Activated CD4-positive, CD25-positive, alpha-beta regulatory T cell treated with anti-CD3 and anti-CD28 coated beads, Interleukin-2, amount 50 U/mL, for 16 hours (primary cell): Measurements from ENCODE around the gene SND1.
"Not testable (repeated sequence)": the region's sequence is repeated elsewhere in the genome, so short reads cannot be mapped to it uniquely, and the experiment has no call there.

Source experiments
- DNase-seq: peaks from one replicate; pipeline ENCODE4 v3.0.0-alpha.2; 2020; ENCODE audit warnings: low read depth, low spot score

Gene SND1

DNA sequence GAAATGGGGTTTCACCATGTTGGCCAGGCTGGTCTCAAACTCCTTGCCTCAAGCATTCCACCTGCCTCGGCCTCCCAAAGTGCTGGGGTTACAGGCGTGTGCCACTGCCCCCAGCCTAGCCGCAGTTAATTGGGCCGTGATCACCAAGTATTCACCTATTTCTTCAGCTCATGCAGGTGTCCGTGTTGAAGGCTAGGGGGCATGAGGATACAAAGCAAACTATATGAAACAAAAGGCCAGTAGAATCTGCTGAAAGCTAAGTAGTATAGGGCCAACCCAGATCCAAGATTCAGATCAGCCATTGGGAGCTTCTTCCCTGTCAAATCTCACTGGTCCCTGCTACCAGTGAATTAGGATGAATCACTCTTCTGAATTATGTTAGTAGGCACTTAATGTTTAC, 305.9 kb downstream of the SND1 start:
- no peak for DNase-seq

DNA sequence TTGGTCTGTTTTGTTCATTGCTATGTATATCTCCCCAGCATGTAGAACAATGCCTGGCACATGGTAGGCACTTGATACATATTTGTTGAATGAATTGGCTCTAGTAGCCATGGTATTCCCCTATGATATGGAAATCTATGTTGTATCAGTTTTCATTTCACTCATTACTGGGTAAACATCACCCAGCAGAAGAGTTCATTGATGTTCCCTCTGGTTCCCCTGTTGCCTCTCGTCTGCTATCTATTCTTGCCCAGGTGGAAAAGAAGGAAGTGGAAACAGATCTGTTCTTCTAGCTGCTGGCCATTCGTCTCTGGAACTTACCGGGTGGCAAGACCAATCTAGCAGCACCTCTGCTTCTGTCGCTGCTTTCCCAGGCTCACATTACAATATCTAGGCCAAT, 307.8 kb downstream of the SND1 start:
- DNase-seq, result no peak

DNA sequence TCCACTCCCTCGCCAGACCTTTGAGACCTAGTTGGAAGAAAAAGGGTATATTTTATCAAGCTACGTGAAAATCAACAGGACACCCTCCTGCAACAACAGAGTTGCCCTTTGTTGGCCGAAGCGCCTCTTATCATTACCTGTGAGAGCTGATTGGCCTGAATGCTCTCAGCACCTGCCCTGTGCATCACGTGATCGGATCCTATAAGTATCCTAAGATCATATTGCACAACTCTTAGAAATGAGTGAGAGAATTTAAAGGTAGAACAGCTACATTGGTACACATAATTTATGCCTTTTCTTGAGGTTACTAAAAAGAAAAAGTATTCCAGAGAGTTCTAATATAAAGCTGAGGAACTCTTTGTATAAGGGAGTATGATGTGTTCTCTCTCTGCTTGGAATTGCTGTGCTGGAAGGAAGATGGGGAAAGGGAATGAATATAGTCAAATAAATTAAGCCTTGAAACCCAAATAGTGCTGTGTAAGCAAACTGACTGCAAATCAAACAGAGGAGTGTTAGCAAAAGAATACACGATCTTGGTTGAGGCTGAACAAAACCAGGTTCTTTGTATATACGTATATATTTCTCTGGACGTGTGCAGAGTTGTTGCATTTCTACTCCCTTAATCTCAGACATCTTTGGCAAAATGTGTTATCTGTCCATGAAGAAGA, 309.9 kb downstream of the SND1 start:
- no peak for DNase-seq

DNA sequence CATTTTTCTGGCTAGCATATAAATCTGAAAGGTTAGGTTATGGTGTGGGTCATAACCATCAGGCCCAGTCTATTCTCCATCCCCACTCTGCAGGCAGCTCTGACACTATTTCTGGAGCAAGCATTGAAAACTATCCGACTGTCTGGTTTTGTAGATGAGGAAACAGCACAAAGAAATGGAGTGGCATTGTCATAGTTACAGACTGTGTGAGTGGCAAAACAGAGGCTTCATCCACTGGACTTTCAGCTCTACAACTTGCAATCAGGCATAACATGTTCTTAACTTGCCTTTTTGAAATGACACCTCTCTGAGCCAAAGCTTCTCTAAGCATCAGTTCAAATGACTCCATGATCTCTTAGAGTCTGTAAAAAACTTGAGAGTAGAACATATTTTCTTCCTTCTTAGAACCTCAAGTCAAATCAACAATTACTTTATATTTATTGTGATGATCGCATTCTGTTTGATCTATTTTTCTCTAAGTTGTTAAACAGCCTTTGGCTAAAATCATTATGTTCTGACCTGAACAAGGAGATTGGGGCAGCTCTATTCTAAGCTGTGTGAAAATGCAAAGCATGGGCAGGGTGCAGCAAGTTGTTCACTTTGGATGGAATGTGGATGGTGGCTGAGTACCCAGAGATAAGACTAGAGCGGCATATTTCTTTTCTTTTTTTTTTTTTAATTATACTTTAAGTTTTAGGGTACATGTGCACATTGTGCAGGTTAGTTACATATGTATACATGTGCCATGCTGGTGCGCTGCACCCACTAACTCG, 310.8 kb downstream of the SND1 start:
- DNase-seq, result no peak

DNA sequence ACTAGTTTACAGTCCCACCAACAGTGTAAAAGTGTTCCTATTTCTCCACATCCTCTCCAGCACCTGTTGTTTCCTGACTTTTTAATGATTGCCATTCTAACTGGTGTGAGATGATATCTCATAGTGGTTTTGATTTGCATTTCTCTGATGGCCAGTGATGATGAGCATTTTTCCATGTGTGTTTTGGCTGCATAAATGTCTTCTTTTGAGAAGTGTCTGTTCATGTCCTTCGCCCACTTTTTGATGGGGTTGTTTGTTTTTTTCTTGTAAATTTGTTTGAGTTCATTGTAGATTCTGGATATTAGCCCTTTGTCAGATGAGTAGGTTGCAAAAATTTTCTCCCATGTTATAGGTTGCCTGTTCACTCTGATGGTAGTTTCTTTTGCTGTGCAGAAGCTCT, 311.9 kb downstream of the SND1 start:
- not testable (repeated sequence) for DNase-seq

DNA sequence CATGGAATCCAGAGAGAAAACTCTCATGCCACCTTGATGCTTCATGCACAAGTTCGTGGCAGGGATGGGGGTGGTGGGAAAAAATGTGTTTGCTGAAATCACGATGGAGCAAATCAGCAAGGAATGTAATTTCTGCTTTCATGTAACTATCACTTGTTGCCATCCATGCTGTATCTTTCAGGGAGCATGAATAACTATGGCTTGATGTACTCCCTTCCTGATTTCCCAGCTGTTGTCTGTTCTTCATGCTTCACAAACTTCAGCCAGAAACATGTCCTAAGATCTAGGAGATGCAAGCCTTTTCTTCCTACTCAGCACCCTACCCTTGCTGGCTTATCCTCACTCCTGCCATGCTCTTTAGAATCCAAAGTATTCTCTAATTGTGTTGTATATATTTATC, 315.3 kb downstream of the SND1 start:
- DNase-seq, result no peak

DNA sequence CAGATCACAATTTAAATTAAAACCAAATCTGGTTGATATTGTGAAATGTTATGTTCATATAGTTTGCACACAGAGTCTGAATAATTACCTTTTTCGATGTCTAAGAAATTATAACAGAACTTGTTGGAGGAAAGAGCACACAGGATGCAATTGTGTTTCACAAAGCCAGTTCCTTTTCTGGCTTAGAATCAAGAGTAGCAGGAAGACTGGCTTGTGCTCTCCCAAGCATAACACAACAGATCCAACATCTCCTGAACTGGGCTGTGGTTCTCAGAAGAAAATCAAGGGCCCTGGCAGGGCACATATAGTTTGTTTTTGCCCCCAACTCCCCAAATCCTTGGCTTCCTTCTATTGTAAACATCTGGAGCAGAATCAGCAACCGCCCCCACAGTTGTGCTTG, 316.6 kb downstream of the SND1 start:
- no peak for DNase-seq

DNA sequence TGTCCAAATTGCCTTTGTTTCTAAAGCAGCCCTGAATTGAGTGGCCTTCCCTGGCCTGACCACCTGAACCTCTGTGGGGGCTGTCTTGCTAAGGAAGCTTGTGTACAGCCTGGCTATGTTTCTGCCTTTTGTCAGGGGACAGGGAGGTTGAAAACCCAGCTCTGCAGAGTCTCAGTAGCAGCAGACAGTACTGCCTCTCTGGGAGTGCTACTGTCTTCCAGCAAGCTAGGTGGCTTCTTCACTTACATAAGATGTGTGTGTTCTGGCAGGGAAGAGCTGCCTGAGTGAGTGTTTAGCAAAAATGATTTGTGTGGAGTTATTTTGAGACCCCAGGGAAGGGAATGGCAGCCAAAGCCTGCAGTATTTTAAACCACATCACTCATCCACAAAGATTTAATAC, 321.8 kb downstream of the SND1 start:
- DNase-seq, result no peak

DNA sequence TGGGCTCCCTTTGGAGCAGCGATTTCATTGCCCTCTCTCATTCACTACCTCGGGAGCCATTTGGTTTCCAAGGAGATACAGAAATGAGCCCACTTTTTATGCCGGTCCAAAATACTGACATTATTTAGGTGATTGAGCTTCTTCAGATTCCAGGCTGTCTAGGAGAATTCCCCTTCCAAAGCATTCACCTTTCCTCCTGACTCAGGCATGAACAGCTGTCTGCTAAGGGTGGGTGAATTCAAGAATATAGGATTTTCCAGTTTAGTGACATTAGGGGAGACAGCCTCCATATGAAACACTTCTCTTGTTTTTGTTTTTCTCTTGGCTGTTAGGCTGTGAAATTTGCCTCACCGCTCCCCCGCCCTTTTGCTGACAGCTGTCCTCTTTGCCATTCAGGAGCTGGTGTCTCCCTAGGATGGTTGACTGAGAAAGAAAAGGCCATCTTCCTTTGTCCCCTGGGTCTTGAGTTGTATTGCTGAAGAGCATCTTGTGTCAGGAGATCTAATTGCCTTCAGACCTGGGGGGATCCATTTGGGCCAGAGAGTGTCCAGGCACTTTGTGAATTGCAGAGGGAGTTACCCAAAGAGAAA, 322.5 kb downstream of the SND1 start:
- DNase-seq, result no peak

DNA sequence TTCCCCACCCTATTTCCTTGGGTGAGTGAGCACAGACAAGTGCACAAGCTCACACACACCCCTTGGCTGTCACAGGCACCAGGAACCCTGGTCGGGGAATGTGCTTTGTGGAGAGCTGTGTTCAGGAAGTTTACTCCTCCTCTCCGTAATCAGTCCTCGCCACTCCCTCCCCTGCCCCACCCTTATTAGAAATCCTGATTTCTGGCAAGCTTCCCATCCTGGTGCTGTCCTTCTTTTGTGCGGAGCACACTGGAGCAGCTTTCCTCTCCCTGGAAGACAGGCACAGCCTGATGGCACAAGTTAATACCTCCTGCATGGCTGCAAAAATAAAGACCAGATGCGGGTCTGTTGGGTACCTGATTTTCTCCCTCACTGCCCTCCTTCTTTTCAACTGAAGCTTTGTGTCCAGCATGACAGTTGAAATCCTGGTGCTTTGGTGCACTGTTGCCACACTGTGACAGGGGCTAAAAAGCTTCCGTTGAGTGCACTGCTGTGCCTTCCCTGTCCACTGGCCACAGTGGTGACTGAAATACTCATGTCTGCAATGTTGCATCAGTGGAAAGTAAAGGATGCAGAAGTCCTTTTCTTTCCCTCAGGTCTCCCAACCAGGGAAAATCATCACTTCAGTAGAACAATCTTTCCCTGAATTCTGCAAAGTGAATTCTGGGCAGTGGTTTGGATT, 324.2 kb downstream of the SND1 start:
- no peak for DNase-seq

DNA sequence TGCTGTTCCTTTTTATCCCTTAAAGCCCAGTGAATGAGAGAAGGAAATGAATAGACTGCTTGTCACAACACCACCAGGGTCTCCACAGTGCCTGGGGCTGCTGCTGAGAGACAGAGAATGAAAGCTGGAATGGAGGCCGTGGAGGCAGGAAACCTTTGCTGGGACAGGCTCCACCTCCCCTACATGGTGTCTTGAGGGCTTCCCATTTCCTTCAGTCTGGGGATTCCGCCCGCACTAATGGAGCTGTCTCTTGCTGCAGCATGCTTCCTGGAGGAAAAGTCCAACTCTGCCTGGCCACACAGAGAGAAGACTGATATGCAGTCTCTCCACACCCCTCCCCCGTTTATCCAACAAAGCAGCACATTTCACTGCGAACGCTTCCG, 324.7 kb downstream of the SND1 start:
- no peak for DNase-seq

DNA sequence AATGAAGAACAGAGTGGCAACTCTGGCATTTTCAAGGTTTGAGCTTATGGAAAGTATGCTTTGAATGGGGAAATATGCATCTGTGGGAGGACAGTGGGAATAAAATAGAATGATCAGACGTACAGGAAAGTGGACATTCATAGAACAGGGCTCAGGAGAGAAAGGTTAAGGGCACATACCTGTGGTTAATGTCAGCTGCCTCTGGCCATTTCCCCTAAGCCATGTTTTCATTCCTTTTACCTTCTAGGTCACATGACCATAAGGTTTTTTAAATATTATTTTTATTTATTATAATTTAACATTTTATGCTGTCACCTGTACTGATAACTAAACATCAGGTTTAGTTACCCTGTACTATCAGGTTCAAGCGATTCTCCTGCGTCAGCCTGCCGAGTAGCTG, 326.4 kb downstream of the SND1 start:
- no peak for DNase-seq

DNA sequence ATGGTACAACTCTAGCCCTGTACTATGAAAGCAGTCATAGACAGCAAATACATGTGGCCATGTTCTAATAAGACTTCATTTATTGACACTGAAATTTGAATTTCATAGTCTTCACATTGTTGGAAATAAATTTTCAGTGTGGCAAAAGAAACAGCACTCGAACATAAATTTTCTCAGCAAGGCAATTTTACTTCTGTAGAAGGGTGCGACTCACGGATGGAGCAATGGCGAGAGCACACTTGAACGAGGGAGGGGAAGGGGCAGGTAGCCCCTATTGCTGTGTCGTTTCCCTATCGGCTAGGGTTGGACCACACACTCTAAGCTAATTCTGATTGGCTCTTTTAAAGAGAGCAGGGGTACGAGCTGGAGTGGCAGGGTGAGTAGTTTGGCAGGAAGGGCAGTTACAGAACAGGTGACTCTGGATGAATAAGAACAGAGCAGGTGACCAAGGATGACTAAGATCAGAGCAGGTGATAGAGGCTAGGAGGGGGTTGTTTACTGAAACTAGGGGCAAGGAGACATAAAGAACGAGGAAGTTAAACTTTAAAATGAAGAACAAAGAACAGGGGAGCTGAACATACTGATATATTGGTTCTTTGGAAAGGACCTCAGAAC, 327.2 kb downstream of the SND1 start:
- DNase-seq, result no peak

DNA sequence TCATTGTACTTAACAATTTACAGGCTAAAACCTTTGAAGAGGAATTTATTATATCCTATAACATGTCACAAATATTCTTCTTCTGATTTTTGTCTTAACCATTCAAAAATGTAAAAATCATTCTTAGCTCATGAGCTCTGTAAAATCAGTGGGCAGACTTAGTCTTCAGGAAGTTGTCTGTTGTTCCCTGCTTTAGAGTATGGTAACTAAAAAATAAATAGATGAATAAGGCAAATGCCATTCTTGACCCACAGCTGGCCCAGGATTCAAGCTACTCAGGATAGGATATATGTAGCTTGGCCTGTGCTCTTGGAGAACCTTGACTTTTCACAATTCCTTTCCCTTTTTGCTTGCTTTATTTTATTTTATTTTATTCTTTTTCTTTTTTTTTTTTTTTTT, 327.7 kb downstream of the SND1 start:
- no peak for DNase-seq

DNA sequence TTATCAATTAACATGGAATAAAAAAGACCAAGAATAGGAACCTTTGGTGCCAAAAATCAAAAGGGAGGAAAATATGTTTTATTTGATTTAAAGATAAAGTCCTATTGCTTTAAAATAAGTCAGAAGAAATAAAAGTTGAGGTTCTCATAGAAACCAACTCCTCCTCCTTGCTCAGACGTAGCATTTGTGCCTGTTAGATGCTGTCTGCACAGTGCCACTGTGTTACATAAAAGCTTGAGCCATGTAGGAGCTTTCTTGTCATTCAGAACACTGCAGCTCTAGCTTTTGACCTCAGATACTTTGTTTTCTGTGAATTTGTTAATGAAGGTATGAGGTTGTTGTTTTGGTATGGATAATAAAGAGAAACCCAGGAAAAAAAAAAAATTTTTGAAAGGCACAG, 328.9 kb downstream of the SND1 start:
- no peak for DNase-seq

DNA sequence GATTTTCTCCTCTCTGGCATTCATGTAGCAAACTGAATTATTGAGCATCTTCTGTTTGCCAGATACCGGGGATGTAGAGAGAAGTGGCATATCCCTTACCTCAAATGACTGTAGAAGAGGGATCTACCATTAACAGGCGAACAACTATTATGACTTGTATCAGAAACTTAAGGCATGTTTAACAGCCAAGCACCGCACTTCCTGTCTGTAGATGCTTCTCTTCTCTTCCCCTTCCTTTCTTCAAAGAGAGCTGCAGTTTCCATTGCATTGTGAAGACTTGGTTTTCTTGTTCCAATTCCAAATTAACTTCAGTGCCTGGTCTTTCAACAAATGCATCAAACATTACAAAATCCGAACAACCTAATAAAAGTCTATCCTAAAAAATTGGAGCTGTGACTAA, 330.0 kb downstream of the SND1 start:
- DNase-seq, result no peak

DNA sequence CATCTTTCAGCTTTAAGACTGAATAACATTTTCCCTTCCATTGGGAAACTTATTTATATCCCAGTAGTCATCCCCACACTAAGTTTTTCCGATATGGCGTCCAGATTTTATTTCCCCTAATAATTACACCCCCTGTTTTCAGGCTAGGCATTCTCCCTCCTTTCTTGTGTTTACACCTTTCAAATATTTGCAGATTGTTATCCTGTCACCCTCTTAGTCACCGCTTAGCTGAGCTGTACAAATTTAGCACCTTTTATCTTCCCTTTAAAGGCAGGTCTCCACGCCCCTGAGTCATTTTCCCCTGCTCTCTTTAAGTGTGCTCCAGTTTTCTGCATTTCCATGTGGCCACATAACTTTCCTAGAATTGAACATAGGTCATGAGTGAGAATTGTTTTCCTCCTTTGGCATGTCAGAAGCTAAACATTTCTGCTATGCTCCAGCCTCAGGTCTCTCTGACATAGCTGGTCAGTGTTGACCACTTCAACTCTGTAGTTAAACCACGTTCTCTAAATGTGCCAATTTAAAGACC, 331.9 kb downstream of the SND1 start:
- DNase-seq, result no peak

DNA sequence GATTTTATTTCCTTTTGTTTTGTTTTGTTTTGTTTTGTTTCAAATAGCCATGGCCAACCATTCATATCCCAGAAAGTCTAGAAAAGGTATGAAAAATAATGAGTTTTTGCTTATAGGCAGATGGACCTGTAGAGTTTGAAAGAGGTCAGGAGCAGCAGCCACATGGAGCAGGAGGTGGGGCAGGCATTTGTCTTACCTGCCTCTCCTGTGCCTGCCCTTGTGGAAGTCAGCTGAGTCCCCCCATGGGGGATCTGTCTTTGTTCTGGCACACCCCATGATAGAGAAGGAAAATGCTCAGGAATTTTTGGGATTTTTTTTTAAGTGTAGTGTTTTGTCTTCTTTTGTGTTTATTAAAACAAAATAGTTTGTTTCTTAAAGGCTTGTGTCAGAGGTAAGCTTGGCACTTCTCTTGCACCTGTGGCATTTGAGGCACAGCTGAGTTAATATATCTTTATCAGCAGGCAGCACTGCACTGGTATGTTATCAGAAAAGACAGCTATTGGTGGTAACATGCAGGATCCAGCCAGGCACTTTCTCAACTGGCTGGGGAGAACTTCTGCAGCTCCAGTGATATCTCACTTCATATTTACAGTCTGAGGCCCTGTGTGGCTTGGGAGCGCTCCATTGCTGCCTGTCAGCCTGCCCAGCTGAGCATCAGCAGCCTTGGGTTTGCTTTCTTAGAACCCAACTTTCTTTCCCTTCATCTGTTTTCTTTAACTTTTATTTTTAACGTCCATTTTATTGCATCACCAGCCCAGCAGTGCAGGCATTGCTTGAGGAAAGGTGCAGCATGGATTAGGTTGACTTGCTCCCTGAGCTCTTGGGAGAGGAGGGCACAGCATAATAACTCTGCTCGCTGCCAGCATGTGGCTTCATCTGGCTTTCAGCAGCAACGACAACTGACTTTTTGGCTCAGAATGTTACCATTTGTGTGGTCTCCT, 334.9 kb downstream of the SND1 start:
- no peak for DNase-seq

DNA sequence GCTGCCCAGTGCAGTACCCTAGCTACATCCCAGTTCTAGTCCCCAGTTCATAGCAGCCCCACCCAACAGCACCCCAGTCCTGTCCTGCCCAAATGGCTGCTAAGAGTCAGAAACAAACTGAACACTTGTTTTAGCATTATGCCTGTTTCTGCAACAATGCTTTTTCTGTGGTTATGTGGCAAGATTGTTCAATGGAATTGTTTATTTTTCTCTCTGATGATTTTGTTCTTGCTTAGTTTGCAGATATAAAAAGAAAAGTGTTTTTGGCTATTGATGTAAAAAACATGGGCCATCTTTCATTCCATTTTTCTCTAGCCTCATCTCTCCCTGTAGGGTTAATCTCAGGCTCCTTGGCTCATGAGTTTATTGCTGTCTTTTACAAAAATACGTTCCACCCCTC, 336.8 kb downstream of the SND1 start:
- DNase-seq, result no peak

DNA sequence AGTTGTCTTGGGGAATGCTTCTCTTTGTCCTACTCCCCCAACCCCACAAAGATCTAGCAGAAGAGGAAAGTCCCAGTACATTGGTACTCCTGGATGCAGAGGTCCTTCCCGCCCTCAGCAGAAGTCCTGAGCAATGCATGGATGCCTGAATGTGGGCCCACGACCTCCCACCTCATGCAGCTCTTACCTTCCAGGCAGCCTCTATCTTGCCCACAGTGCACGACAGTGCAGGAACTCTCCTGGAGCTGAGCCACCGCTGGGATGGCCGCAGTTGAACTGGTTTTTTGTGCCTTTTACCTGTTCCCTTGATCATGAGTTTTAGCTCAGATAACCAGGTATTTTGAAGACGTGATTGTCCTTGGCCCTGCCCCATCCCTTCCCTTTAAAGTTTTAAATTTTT, 341.3 kb downstream of the SND1 start:
- DNase-seq, result no peak

DNA sequence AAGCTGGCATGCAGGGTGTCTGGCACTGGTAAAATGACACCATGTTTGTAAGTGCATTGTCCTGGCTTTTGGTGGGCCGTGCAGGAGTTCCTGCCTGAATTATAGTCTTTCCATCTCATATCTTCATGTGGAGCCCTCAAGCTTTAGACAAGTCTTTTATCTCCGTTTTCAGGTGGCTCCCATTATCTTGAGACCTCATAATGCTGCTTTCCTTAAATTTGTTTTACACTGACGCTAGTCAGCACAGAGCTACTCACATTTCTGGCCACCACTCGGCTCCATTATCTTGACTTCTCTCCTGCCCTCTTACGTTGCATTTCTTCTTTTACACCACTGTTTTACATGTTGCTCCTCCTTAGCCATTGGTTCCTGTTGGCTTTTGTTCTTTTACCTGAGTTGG, 342.0 kb downstream of the SND1 start:
- DNase-seq, result no peak
